Measurements from ENCODE around the gene TTF2. TPM values are rescaled to one million over a fixed set of nuclear protein-coding genes. Genes with fewer than 3 reads are reported as not detected.

The TTF2 gene
- total and polyA plus RNA-seq, 2 experiments from 2014 or later, result 84.7 to 85.4 TPM

DNA sequence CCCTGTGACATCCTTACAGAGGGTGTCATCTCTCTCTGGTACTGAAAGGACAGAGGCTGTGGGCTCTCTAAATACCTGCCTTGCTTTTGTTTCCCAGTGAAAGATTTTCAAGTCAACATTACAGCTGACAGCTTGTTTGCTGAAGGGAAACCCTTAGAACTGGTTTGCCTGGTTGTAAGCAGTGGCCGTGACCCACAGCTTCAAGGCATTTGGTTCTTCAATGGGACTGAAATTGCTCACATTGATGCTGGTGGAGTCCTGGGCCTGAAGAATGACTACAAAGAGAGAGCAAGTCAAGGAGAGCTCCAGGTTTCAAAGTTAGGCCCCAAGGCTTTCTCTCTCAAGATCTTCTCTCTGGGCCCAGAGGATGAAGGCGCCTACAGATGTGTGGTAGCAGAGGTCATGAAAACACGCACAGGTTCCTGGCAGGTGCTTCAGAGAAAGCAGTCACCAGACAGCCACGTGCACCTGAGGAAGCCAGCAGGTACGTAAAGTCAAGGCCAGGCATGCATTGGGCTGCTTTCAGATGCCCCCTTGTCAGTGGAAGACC, 46.7 kb upstream of the TTF2 start (continued):
- TF ChIP-seq, protein P1, sequence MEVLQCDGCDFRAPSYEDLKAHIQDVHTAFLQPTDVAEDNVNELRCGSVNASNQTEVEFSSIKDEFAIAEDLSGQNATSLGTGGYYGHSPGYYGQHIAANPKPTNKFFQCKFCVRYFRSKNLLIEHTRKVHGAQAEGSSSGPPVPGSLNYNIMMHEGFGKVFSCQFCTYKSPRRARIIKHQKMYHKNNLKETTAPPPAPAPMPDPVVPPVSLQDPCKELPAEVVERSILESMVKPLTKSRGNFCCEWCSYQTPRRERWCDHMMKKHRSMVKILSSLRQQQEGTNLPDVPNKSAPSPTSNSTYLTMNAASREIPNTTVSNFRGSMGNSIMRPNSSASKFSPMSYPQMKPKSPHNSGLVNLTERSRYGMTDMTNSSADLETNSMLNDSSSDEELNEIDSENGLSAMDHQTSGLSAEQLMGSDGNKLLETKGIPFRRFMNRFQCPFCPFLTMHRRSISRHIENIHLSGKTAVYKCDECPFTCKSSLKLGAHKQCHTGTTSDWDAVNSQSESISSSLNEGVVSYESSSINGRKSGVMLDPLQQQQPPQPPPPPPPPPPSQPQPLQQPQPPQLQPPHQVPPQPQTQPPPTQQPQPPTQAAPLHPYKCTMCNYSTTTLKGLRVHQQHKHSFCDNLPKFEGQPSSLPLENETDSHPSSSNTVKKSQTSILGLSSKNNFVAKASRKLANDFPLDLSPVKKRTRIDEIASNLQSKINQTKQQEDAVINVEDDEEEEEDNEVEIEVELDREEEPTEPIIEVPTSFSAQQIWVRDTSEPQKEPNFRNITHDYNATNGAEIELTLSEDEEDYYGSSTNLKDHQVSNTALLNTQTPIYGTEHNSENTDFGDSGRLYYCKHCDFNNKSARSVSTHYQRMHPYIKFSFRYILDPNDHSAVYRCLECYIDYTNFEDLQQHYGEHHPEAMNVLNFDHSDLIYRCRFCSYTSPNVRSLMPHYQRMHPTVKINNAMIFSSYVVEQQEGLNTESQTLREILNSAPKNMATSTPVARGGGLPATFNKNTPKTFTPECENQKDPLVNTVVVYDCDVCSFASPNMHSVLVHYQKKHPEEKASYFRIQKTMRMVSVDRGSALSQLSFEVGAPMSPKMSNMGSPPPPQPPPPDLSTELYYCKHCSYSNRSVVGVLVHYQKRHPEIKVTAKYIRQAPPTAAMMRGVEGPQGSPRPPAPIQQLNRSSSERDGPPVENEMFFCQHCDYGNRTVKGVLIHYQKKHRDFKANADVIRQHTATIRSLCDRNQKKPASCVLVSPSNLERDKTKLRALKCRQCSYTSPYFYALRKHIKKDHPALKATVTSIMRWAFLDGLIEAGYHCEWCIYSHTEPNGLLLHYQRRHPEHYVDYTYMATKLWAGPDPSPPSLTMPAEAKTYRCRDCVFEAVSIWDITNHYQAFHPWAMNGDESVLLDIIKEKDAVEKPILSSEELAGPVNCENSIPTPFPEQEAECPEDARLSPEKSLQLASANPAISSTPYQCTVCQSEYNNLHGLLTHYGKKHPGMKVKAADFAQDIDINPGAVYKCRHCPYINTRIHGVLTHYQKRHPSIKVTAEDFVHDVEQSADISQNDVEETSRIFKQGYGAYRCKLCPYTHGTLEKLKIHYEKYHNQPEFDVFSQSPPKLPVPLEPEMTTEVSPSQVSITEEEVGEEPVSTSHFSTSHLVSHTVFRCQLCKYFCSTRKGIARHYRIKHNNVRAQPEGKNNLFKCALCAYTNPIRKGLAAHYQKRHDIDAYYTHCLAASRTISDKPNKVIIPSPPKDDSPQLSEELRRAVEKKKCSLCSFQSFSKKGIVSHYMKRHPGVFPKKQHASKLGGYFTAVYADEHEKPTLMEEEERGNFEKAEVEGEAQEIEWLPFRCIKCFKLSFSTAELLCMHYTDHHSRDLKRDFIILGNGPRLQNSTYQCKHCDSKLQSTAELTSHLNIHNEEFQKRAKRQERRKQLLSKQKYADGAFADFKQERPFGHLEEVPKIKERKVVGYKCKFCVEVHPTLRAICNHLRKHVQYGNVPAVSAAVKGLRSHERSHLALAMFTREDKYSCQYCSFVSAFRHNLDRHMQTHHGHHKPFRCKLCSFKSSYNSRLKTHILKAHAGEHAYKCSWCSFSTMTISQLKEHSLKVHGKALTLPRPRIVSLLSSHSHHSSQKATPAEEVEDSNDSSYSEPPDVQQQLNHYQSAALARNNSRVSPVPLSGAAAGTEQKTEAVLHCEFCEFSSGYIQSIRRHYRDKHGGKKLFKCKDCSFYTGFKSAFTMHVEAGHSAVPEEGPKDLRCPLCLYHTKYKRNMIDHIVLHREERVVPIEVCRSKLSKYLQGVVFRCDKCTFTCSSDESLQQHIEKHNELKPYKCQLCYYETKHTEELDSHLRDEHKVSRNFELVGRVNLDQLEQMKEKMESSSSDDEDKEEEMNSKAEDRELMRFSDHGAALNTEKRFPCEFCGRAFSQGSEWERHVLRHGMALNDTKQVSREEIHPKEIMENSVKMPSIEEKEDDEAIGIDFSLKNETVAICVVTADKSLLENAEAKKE (CRISPR knock-in tag; IDR thresholded peaks at IDR 0.05), result no peak
- no peak for TF ChIP-seq EZH2phosphoT487 (IDR thresholded peaks at IDR 0.05; ENCODE audit: unreplicated experiment)

DNA sequence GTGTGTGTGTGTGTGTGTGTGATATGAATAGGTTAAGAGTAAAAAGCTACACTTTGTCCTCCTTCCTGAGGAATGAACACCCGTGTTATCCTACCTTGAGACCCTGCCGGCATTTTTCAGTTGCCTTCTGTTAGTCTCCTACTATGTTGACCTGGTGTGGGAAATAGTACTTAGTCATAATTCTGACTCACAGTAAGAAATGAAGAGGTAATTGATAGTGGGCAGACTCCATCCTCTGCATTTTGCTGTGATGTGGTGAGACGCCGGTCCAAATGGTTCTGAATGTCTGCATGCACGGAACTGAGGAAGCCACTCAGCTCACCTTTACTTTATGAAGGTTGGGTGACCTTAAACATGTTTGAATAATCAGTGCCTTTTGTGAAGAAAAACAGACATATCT, 45.9 kb upstream of the TTF2 start:
- no peaks in the 10 kb centered on the region for H3F3A ChIP-seq (replicated peaks; ENCODE audit: low read depth)
- peaks cover 5% of the 10 kb centered on the region; the same call in 1 of the 2 replicates for H3K4me1 ChIP-seq (ENCODE audit: insufficient read depth)
- no peaks in the 10 kb centered on the region for H3K27me3 ChIP-seq (ENCODE audit: insufficient read depth)
- no peak overlapping the region for H3K27ac Mint-ChIP-seq
- peaks cover 2% of the 10 kb centered on the region for H3K27me3 Mint-ChIP-seq (ENCODE audit: insufficient read depth, low read depth, poor library complexity)
- H3K9me2 ChIP-seq (ENCODE audit: insufficient read depth), result peaks cover 4% of the 10 kb centered on the region; the same call in 1 of the 2 replicates
- no peaks in the 10 kb centered on the region for H3K9me3 Mint-ChIP-seq
- H2AFZ ChIP-seq, result no peak overlapping the region
- peaks cover 27% of the 10 kb centered on the region for H3K4me1 Mint-ChIP-seq
- DNase-seq (ENCODE audit: low spot score), result no peak
- no peak overlapping the region for H3K4me3 Mint-ChIP-seq
- H3K27ac ChIP-seq (ENCODE audit: low read depth), result no peak overlapping the region
- no peaks in the 10 kb centered on the region for H3K36me3 Mint-ChIP-seq (ENCODE audit: low read depth)
- no peak overlapping the region for H3K4me3 ChIP-seq
- no peak overlapping the region for H3K4me2 ChIP-seq
- no peaks in the 10 kb centered on the region for H4K20me1 ChIP-seq (replicated peaks; ENCODE audit: insufficient read depth)
- no peaks in the 10 kb centered on the region for H3K79me2 ChIP-seq (replicated peaks; ENCODE audit: insufficient read depth)
- no peak for ATAC-seq
- no peaks in the 10 kb centered on the region for H3K36me3 ChIP-seq (ENCODE audit: insufficient read depth)
- TF ChIP-seq, protein P2, sequence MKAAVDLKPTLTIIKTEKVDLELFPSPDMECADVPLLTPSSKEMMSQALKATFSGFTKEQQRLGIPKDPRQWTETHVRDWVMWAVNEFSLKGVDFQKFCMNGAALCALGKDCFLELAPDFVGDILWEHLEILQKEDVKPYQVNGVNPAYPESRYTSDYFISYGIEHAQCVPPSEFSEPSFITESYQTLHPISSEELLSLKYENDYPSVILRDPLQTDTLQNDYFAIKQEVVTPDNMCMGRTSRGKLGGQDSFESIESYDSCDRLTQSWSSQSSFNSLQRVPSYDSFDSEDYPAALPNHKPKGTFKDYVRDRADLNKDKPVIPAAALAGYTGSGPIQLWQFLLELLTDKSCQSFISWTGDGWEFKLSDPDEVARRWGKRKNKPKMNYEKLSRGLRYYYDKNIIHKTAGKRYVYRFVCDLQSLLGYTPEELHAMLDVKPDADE (IDR thresholded peaks at IDR 0.05), result no peak
- TF ChIP-seq, protein P1 (CRISPR knock-in tag; IDR thresholded peaks at IDR 0.05), result no peak
- TF ChIP-seq ZNF114 (CRISPR knock-in tag; IDR thresholded peaks at IDR 0.05) (no peak), STAT1 (IDR thresholded peaks at IDR 0.05; ENCODE audit: unreplicated experiment) (no peak), EZH2 (IDR thresholded peaks at IDR 0.05; ENCODE audit: low read depth, unreplicated experiment) (no peak)
